Measurements from ENCODE around the gene LAMA2. TPM values are rescaled to one million over a fixed set of nuclear protein-coding genes. Genes with fewer than 3 reads are reported as not detected.

LAMA2 gene
- total RNA-seq, 1 donor from 2014 or later, result 1.8 TPM

DNA sequence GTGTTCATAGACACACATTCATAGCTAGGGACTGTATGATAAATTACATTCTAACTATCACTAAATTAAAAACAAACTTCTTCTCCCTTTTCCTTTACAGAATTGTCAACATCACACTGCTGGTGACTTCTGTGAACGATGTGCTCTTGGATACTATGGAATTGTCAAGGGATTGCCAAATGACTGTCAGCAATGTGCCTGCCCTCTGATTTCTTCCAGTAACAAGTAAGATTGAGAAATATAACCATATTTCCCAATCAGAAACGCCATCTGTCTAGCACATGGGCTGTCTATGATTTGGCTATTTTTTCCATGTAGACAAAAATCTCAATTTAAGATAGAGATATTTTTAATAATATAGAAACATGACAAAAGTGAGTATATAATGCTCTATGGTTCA, 459.3 kb downstream of the LAMA2 start:
- no peak overlapping the region for H2AFZ ChIP-seq (ENCODE audit: low read depth, low read length)
- H3K4me3 ChIP-seq (ENCODE audit: insufficient read depth, low read depth, low read length), result no peak overlapping the region
- DNase-seq (ENCODE audit: low read depth), result no peak
- H3K36me3 ChIP-seq (ENCODE audit: insufficient read depth, low read length), result no peaks in the 10 kb centered on the region
- H3K36me3 Mint-ChIP-seq (ENCODE audit: low read depth, unreplicated experiment), result no peaks in the 10 kb centered on the region
- H3K4me1 ChIP-seq (ENCODE audit: insufficient read depth, low read length), result peaks cover 10% of the 10 kb centered on the region
- H3K9me3 Mint-ChIP-seq (ENCODE audit: unreplicated experiment), result peaks cover 2% of the 10 kb centered on the region
- H3K27ac Mint-ChIP-seq (ENCODE audit: unreplicated experiment), result no peak overlapping the region
- H3K9me3 ChIP-seq (ENCODE audit: insufficient read depth, low read depth, low read length), result no peaks in the 10 kb centered on the region
- FAIRE-seq, result no peak
- no peak overlapping the region for H3K4me3 Mint-ChIP-seq (ENCODE audit: unreplicated experiment)
- TF ChIP-seq, protein P1, sequence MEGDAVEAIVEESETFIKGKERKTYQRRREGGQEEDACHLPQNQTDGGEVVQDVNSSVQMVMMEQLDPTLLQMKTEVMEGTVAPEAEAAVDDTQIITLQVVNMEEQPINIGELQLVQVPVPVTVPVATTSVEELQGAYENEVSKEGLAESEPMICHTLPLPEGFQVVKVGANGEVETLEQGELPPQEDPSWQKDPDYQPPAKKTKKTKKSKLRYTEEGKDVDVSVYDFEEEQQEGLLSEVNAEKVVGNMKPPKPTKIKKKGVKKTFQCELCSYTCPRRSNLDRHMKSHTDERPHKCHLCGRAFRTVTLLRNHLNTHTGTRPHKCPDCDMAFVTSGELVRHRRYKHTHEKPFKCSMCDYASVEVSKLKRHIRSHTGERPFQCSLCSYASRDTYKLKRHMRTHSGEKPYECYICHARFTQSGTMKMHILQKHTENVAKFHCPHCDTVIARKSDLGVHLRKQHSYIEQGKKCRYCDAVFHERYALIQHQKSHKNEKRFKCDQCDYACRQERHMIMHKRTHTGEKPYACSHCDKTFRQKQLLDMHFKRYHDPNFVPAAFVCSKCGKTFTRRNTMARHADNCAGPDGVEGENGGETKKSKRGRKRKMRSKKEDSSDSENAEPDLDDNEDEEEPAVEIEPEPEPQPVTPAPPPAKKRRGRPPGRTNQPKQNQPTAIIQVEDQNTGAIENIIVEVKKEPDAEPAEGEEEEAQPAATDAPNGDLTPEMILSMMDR (IDR thresholded peaks at IDR 0.05; ENCODE audit: insufficient read depth, low read depth, low read length), result no peak
- TF ChIP-seq EZH2 (IDR thresholded peaks at IDR 0.05; ENCODE audit: insufficient read depth, low read length), result no peak
- H3K79me2 ChIP-seq (ENCODE audit: insufficient read depth, low read length), result no peaks in the 10 kb centered on the region
- no peaks in the 10 kb centered on the region for H3K27me3 ChIP-seq (ENCODE audit: insufficient read depth, low read length)
- no peak overlapping the region for H3K27ac ChIP-seq (ENCODE audit: low read depth, low read length)
- H3K4me2 ChIP-seq (ENCODE audit: low read length), result no peak overlapping the region
- H3K4me1 Mint-ChIP-seq (ENCODE audit: low read depth, unreplicated experiment), result no peaks in the 10 kb centered on the region
- no peak overlapping the region for H3K9ac ChIP-seq (ENCODE audit: low read length)
- H3K27me3 Mint-ChIP-seq (ENCODE audit: low read depth, unreplicated experiment), result no peaks in the 10 kb centered on the region
- H4K20me1 ChIP-seq (ENCODE audit: insufficient read depth, low read length), result no peaks in the 10 kb centered on the region

DNA sequence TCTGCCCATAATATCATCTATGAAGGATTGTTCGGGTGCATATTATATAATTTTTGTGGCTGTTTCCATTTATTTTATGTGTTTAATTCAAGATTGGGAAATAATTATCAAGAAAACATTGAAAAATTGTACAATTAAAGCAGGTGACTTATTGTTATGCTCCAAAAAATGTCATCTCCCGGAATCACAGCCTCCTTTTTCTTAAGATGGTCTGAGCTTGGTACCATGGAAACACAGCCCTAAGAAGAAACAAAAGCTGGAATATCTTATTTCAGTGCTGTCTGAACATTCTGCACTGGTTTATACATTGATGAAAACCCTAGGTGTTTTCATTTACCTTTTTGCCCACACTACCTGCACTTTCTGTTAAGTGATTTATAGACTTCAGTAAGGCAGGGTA, 459.9 kb downstream of the LAMA2 start:
- H3K36me3 Mint-ChIP-seq (ENCODE audit: low read depth, unreplicated experiment), result no peaks in the 10 kb centered on the region

DNA sequence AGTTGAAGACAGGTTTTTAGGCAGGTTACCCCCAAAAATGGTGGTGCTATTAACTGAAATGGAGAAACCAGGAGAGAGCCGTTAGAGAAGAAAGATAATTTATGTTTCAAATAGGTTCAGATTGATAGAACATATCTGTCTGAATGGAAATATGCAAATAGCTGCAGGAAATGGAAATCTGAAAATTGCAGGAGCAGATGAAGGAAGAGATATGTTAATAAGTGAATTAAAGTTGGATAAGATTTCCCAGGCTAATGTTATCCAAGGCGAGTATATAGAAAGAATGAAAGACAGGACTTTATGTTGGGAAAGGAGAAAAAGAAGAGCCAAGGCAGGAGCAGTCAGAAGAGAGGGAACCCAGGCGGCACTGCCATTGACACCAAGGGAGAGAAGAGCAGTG, 461.4 kb downstream of the LAMA2 start:
- H3K79me2 ChIP-seq (ENCODE audit: insufficient read depth, low read length), result no peaks in the 10 kb centered on the region
- TF ChIP-seq, protein P1 (IDR thresholded peaks at IDR 0.05; ENCODE audit: insufficient read depth, low read depth, low read length), result no peak
- no peak for TF ChIP-seq EZH2 (IDR thresholded peaks at IDR 0.05; ENCODE audit: insufficient read depth, low read length)
- peaks cover 10% of the 10 kb centered on the region for H3K4me1 ChIP-seq (ENCODE audit: insufficient read depth, low read length)
- no peak overlapping the region for H3K27ac ChIP-seq (ENCODE audit: low read depth, low read length)
- peaks cover 2% of the 10 kb centered on the region for H3K9me3 Mint-ChIP-seq (ENCODE audit: unreplicated experiment)
- FAIRE-seq (no peak), DNase-seq (ENCODE audit: low read depth) (no peak)
- no peak overlapping the region for H3K9ac ChIP-seq (ENCODE audit: low read length)
- H3K36me3 ChIP-seq (ENCODE audit: insufficient read depth, low read length), result no peaks in the 10 kb centered on the region
- H3K4me3 ChIP-seq (ENCODE audit: insufficient read depth, low read depth, low read length), result no peak overlapping the region
- H3K27ac Mint-ChIP-seq (ENCODE audit: unreplicated experiment), result no peak overlapping the region
- H2AFZ ChIP-seq (ENCODE audit: low read depth, low read length), result no peak overlapping the region
- H3K4me1 Mint-ChIP-seq (ENCODE audit: low read depth, unreplicated experiment), result no peaks in the 10 kb centered on the region
- no peaks in the 10 kb centered on the region for H3K9me3 ChIP-seq (ENCODE audit: insufficient read depth, low read depth, low read length)
- H3K27me3 Mint-ChIP-seq (ENCODE audit: low read depth, unreplicated experiment), result no peaks in the 10 kb centered on the region
- H4K20me1 ChIP-seq (ENCODE audit: insufficient read depth, low read length), result no peaks in the 10 kb centered on the region
- H3K4me3 Mint-ChIP-seq (ENCODE audit: unreplicated experiment), result no peak overlapping the region
- no peaks in the 10 kb centered on the region for H3K27me3 ChIP-seq (ENCODE audit: insufficient read depth, low read length)
- no peak overlapping the region for H3K4me2 ChIP-seq (ENCODE audit: low read length)
- no peaks in the 10 kb centered on the region for H3K36me3 Mint-ChIP-seq (ENCODE audit: low read depth, unreplicated experiment)

More for the DNA sequence above, 459.9 kb downstream of the LAMA2 start:
- no peaks in the 10 kb centered on the region for H3K27me3 Mint-ChIP-seq (ENCODE audit: low read depth, unreplicated experiment)
- no peaks in the 10 kb centered on the region for H4K20me1 ChIP-seq (ENCODE audit: insufficient read depth, low read length)
- H3K9me3 Mint-ChIP-seq (ENCODE audit: unreplicated experiment), result peaks cover 2% of the 10 kb centered on the region
- no peaks in the 10 kb centered on the region for H3K36me3 ChIP-seq (ENCODE audit: insufficient read depth, low read length)
- no peak overlapping the region for H3K4me2 ChIP-seq (ENCODE audit: low read length)
- no peak overlapping the region for H3K27ac Mint-ChIP-seq (ENCODE audit: unreplicated experiment)
- no peaks in the 10 kb centered on the region for H3K27me3 ChIP-seq (ENCODE audit: insufficient read depth, low read length)
- H3K4me1 ChIP-seq (ENCODE audit: insufficient read depth, low read length), result peaks cover 10% of the 10 kb centered on the region
- no peak overlapping the region for H3K4me3 Mint-ChIP-seq (ENCODE audit: unreplicated experiment)
- no peak overlapping the region for H3K4me3 ChIP-seq (ENCODE audit: insufficient read depth, low read depth, low read length)
- H3K27ac ChIP-seq (ENCODE audit: low read depth, low read length), result no peak overlapping the region
- H3K9me3 ChIP-seq (ENCODE audit: insufficient read depth, low read depth, low read length), result no peaks in the 10 kb centered on the region
- H2AFZ ChIP-seq (ENCODE audit: low read depth, low read length), result no peak overlapping the region
- DNase-seq (ENCODE audit: low read depth) (no peak), FAIRE-seq (no peak)
- no peaks in the 10 kb centered on the region for H3K79me2 ChIP-seq (ENCODE audit: insufficient read depth, low read length)
- no peaks in the 10 kb centered on the region for H3K4me1 Mint-ChIP-seq (ENCODE audit: low read depth, unreplicated experiment)
- no peak overlapping the region for H3K9ac ChIP-seq (ENCODE audit: low read length)
- TF ChIP-seq EZH2 (IDR thresholded peaks at IDR 0.05; ENCODE audit: insufficient read depth, low read length), result no peak
- TF ChIP-seq, protein P1 (IDR thresholded peaks at IDR 0.05; ENCODE audit: insufficient read depth, low read depth, low read length), result no peak
